Endodermal cell (in vitro differentiated cells): ENCODE results near the gene GPR42. TPM values are rescaled to one million over a fixed set of nuclear protein-coding genes. Genes with fewer than 3 reads are reported as not detected.

Source experiments
- DNase-seq: peaks from one replicate; pipeline ENCODE4 v3.0.0-alpha.2; 2017
- H3K27ac ChIP-seq: 2 replicates; pipeline ENCODE4 v1.5.1; 2013; ENCODE audit warnings: mild to moderate bottlenecking, low read depth, low read length, moderate library complexity
- H3K27me3 ChIP-seq: 2 replicates; pipeline ENCODE4 v1.6.1; 2013; ENCODE audit warnings: mild to moderate bottlenecking, low read length, moderate library complexity; ENCODE audit not compliant: insufficient read depth, control insufficient read depth, poor library complexity, severe bottlenecking
- H3K36me3 ChIP-seq: 2 replicates; pipeline ENCODE4 v1.7.0; 2013; ENCODE audit warnings: mild to moderate bottlenecking, low read length, moderate library complexity; ENCODE audit not compliant: control insufficient read depth, insufficient read depth
- H3K4me1 ChIP-seq: one replicate; pipeline ENCODE4 v1.7.0; 2013; ENCODE audit warnings: low read length; ENCODE audit not compliant: control insufficient read depth, insufficient read depth
- H3K4me3 ChIP-seq: 2 replicates; pipeline ENCODE4 v1.5.1; 2013; ENCODE audit warnings: mild to moderate bottlenecking, low read length, moderate library complexity
- H3K9ac ChIP-seq: 2 replicates; pipeline ENCODE4 v1.6.1; 2013; ENCODE audit warnings: mild to moderate bottlenecking, low read length, moderate library complexity; ENCODE audit not compliant: poor library complexity, severe bottlenecking; ENCODE audit errors: extremely low read depth
- H3K9me3 ChIP-seq: 2 replicates; pipeline ENCODE4 v1.6.1; 2013; ENCODE audit warnings: mild to moderate bottlenecking, low read length, moderate library complexity; ENCODE audit not compliant: control insufficient read depth
- H3K27ac Mint-ChIP-seq: 2 replicates; pipeline ENCODE4 v1.8.0; 2020; ENCODE audit warnings: mixed read lengths
- H3K27me3 Mint-ChIP-seq: 2 replicates; pipeline ENCODE4 v1.8.0; 2021; ENCODE audit warnings: mild to moderate bottlenecking, mixed read lengths; ENCODE audit not compliant: insufficient read depth
- H3K36me3 Mint-ChIP-seq: 2 replicates; pipeline ENCODE4 v1.8.0; 2020; ENCODE audit warnings: low read depth, mixed read lengths
- H3K4me1 Mint-ChIP-seq: 2 replicates; pipeline ENCODE4 v1.8.0; 2020; ENCODE audit warnings: mixed read lengths
- H3K4me3 Mint-ChIP-seq: 2 replicates; pipeline ENCODE4 v1.8.0; 2020; ENCODE audit warnings: mild to moderate bottlenecking, moderate library complexity, mixed read lengths
- H3K9me3 Mint-ChIP-seq: 2 replicates; pipeline ENCODE4 v1.8.0; 2020; ENCODE audit warnings: mild to moderate bottlenecking, mixed read lengths
- CTCF ChIP-seq: fragments of 200-600 bp; sonication (generic); conservative IDR thresholded peaks from 2 replicates; pipeline ENCODE4 v1.5.0; 2021; ENCODE audit warnings: antibody characterized with exemption, mild to moderate bottlenecking
- WGBS, 2 experiments: methylation state at CpG; one replicate each; pipeline versions ENCODE4 v1.1.5 to v1.1.7; 2013; ENCODE audit warnings: missing lambda C conversion rate in 2 of 2, mixed read lengths in 1 of 2; ENCODE audit not compliant: insufficient coverage in 1 of 2, insufficient read length in 1 of 2; 5-methylcytosine and 5-hydroxymethylcytosine counted together
- total RNA-seq, 2 donors: library from RNA; stranded (reverse); fragmentation: NEBNext Ultra II Directional in 1 of 2; extraction: Animal tissue kit (Norgen Biotek cat#: 25700) in 1 of 2; gene quantifications; 2 replicates in 1 of 2; 3 replicates in 1 of 2; pipeline ENCODE4 v1.2.1, GENCODE V29; 2021

GPR42 gene
- total RNA-seq, 2 donors from 2014 or later: not detected

GRCh38 chr19:35383536-35383935, 12.7 kb downstream of the GPR42 start:
- Histone ChIP-seq H3K9me3 (peaks cover 57% of the 10 kb centered on the region), H3K4me1 (no peaks in the 10 kb centered on the region), H3K27ac (no peak overlapping the region), H3K9ac (no peak overlapping the region), H3K27me3 (no peaks in the 10 kb centered on the region), H3K4me3 (no peak overlapping the region), H3K36me3 (no peaks in the 10 kb centered on the region)
- Mint-ChIP-seq H3K27ac (no peak overlapping the region), H3K9me3 (peaks cover 68% of the 10 kb centered on the region), H3K4me1 (no peaks in the 10 kb centered on the region), H3K36me3 (peaks cover 6% of the 10 kb centered on the region), H3K4me3 (no peak overlapping the region), H3K27me3 (peaks cover 14% of the 10 kb centered on the region)
- 92 to 100% methylated on average over 2 of the region's 2 CpGs for WGBS, 2 experiments
- DNase-seq: no peak
- no peak for TF ChIP-seq CTCF

- Mint-ChIP-seq H3K4me3 (no peak overlapping the region), H3K36me3 (peaks cover 9% of the 10 kb centered on the region), H3K4me1 (no peaks in the 10 kb centered on the region), H3K27me3 (peaks cover 1% of the 10 kb centered on the region), H3K9me3 (peaks cover 72% of the 10 kb centered on the region), H3K27ac (no peak overlapping the region)
- Histone ChIP-seq H3K36me3 (no peaks in the 10 kb centered on the region), H3K9ac (no peak overlapping the region), H3K4me3 (peak overlapping the region; percentile 78), H3K4me1 (no peaks in the 10 kb centered on the region), H3K27ac (no peak overlapping the region), H3K27me3 (no peaks in the 10 kb centered on the region), H3K9me3 (peaks cover 56% of the 10 kb centered on the region)
- WGBS, 2 experiments: 95% methylated on average over 6 of the region's 6 CpGs
- TF ChIP-seq CTCF: no peak
- no peak for DNase-seq
These were observed 17.6 kb downstream of the GPR42 start for GRCh38 chr19:35388277-35389054.

- 90 to 95% methylated on average over 3 to 6 of the region's 6 CpGs for WGBS, 2 experiments
- H3K4me1 ChIP-seq: peaks cover 2% of the 10 kb centered on the region
- no peak for DNase-seq
- H3K27me3 Mint-ChIP-seq: no peaks in the 10 kb centered on the region
- no peaks in the 10 kb centered on the region for H3K36me3 ChIP-seq
- H3K27ac ChIP-seq: no peak overlapping the region
- H3K27me3 ChIP-seq: no peaks in the 10 kb centered on the region
- H3K9ac ChIP-seq: no peak overlapping the region
- H3K4me1 Mint-ChIP-seq: no peaks in the 10 kb centered on the region
- peaks cover 9% of the 10 kb centered on the region for H3K36me3 Mint-ChIP-seq
- TF ChIP-seq CTCF: no peak
- no peak overlapping the region for H3K27ac Mint-ChIP-seq
- peaks cover 64% of the 10 kb centered on the region for H3K9me3 Mint-ChIP-seq
- peaks cover 51% of the 10 kb centered on the region for H3K9me3 ChIP-seq
- H3K4me3 Mint-ChIP-seq: no peak overlapping the region
- H3K4me3 ChIP-seq: peak overlapping the region; percentile 78
These were observed 18.5 kb downstream of the GPR42 start for GRCh38 chr19:35389192-35389861.
